ENCODE results near the gene BORCS5.

DNA sequence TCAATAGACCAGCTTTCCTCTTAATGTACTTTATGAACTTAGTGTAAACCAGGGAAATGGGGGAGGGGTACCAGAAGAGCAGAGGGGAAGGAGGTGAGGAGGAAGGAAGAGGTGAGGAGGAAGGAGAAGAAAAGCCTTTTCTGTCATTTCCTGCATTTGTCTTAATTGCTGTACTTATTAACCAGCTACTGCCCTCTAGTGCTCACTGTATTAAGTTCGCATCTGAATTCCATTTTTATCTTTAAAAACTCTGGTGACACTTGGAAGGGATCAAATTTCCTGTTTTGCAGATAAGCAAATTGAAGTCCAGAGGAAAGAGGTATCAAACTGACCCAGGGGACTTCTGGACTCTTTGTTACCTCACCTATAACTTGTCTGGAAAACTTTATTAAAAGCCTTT is 29.1 kb upstream of the BORCS5 start:
- TF ChIP-seq POLR2A (IDR thresholded peaks at IDR 0.05; ENCODE audit: low read depth, low read length) (no peak), TAF1 (IDR thresholded peaks at IDR 0.05; ENCODE audit: low read depth, low read length) (no peak), POLR2AphosphoS5 (IDR thresholded peaks at IDR 0.05; ENCODE audit: low read depth, low read length) (no peak), PAX5 (IDR thresholded peaks at IDR 0.05; ENCODE audit: insufficient read depth, low read length, severe bottlenecking) (no peak), POU2F2 (IDR thresholded peaks at IDR 0.05; ENCODE audit: low read depth, low read length) (no peak), SPI1 (IDR thresholded peaks at IDR 0.05; ENCODE audit: low read depth, low read length) (no peak)
